Ureter (tissue), 1 donor: ENCODE results near the gene FGF13. TPM values are rescaled to one million over a fixed set of nuclear protein-coding genes. Genes with fewer than 3 reads are reported as not detected.

Experiments
- DNase-seq: peaks from one replicate; pipeline ENCODE4 v3.0.0-alpha.2; 2020; ENCODE audit warnings: low spot score
- total RNA-seq: library from RNA; stranded (reverse); gene quantifications from one replicate; pipeline ENCODE4 v1.2.4, GENCODE V29; 2023
- donor health status: DM: yes; HTN: yes; CAD: no.

Gene FGF13
- total RNA-seq, 1 donor from 2014 or later: 19.8 TPM

GRCh38 chrX:138664016-138664415 lies 47.5 kb downstream of the FGF13 start:
- DNase-seq: no peak

GRCh38 chrX:138651494-138651893 lies 60.0 kb downstream of the FGF13 start:
- DNase-seq: no peak

- no peak for DNase-seq
Measured at GRCh38 chrX:138648568-138648967, 62.9 kb downstream of the FGF13 start.

- no peak for DNase-seq
Measured at GRCh38 chrX:138638996-138639395, 72.5 kb downstream of the FGF13 start.
